ENCODE results near the gene CAV3.

CAV3 gene

GRCh38 chr3:8794247-8794646, 60.6 kb downstream of the CAV3 start:
- H3K4me3 ChIP-seq (ENCODE audit: low read length) = no peak overlapping the region
- no peaks in the 10 kb centered on the region for H3K27me3 ChIP-seq (ENCODE audit: low read depth, low read length)
- H3K36me3 ChIP-seq (replicated peaks; ENCODE audit: low read depth, low read length) = no peaks in the 10 kb centered on the region
- TF ChIP-seq EZH2phosphoT487 (IDR thresholded peaks at IDR 0.05; ENCODE audit: low read depth) (no peak), CTCF (IDR thresholded peaks at IDR 0.05; ENCODE audit: low read depth, low read length) (no peak)
- no peaks in the 10 kb centered on the region for H3K9me3 ChIP-seq (ENCODE audit: insufficient read depth, low read length)
- H3K79me2 ChIP-seq (ENCODE audit: low read length) = no peaks in the 10 kb centered on the region
- H3K27ac ChIP-seq (ENCODE audit: low read length) = no peak overlapping the region
- no peak overlapping the region for H3K4me2 ChIP-seq (ENCODE audit: low read length)
- H2AFZ ChIP-seq (ENCODE audit: low read depth, low read length) = no peak overlapping the region
- no peak overlapping the region for H3K9ac ChIP-seq (ENCODE audit: low read length)
- H3K4me1 ChIP-seq (ENCODE audit: low read length) = no peaks in the 10 kb centered on the region
- no peaks in the 10 kb centered on the region for H4K20me1 ChIP-seq (ENCODE audit: insufficient read depth, low read length)

Data from OCI-LY3 (cell line).